ENCODE measurements around the gene ZFYVE28.

Gene ZFYVE28

DNA sequence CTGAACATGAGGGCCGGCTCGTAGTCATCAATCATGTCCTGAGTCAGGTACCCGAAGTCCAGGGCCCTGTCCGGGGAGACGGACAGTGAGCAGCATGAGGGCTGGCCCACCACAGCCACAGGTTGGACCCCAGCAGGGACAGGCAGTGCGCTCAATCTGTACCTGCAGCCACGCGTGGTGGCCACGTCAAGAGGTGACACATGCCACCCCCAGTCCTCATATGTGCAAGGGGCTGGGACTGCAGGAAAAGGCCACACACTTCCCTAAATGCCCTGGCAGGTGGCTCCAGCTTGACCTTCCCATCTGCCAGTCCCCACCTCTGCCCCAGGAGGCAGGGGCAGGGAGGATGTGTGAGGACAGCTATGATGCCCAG, 82.7 kb downstream of the ZFYVE28 start:
- no peak overlapping the region for H3K4me3 ChIP-seq (ENCODE audit: low read depth, low read length)

DNA sequence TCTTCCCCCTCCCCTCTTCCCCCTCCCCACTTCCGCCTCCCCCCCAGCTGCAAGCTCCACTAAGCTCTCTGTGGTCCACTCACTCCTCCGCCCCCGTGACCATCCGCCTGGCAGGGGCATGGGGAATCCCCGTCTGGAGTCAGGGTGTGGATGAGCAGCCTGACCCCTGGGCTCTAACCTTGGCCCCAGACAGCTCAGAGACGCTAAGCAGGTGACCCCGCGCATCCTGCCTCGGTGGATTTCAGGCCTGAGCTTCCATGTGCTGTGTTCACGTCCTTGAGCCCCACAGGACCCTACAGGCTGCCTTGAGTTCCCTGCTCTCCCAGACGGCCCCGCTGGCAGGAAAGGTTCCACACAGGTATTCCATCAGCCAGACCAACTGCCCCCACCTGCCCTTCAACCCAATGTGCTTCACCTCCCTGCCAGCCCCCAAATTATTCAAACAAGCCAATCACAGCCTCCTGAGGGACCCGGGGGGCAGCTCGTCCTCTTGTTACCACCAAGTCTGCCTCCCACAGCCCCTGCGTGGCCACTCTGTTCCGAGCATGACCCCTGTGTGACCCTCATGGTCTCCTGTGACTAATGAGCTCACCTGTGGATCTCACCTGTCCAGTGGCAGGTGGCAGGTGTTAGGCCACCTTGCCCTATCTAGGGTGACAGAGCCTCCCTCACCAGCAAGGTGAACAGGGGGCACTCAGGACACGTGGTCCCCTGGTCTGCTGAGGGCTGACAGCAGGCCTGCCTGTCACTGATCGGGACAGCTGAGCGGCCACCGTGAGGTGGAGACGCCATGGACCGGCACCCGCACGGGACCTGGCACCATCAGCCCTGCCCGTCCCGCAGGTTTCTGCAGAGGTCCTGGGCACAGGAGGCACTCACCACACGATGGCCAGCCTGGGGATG, 83.4 kb downstream of the ZFYVE28 start:
- H3K4me3 ChIP-seq (ENCODE audit: low read depth, low read length): no peak overlapping the region

DNA sequence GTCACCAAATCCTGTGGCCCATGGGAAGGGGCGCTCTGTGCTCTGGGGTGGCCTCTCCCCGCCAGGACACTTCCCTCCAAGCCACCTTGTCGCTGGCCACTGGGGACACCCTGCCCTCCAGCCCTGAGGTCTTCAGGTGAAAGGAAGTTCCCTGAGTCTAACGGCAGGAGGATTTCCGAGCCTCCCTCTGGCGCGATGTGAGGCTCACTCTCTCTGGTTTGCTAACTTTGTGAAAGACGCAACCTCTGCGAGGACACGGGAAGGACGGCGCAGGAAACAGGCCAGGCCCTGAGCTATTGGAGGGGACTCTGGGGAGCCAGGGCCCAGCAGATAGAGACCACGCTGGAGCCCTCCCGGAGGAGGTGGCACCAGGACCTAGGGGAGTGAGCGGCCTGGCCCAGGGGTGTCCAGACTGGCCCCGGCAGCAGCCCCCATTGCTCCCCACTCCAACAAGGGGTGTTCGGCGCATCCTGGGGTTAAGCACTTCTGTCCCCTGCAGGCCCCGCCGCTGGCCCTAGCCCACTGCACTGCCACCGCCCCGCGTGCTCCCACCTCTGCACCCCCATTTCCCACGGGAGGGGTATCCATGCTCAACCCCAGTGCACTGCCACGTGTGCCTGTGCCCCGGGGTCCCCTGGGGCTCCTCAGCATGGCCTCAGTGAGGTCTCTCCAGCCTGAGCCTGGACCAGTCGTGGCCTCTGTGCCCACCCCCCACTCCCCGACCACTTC, 84.4 kb downstream of the ZFYVE28 start:
- no peak overlapping the region for H3K4me3 ChIP-seq (ENCODE audit: low read depth, low read length)

DNA sequence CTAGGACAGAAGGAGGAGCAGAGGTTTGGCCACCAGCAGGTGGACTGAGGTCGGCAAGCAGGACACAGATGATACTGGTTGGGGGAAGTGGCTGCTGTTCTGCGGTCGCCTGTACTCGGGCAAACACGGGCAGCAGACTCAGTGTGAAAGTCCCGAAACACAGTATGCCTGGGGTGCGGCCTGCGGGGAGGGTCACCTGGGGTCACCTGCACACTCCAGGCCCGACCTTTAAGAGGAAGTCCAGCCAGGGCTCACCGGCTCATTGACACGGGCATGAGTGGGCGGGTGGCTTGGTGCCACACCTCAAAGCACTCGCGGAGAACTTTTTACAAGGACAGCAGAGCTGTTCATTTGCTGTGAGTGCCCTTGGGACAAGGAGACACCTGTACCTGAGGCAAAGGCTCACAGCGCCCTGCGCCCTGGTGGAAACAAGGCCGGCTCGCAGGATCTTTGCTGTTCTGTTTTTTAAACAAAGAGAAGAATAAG, 85.0 kb downstream of the ZFYVE28 start:
- no peak overlapping the region for H3K4me3 ChIP-seq (ENCODE audit: low read depth, low read length)

DNA sequence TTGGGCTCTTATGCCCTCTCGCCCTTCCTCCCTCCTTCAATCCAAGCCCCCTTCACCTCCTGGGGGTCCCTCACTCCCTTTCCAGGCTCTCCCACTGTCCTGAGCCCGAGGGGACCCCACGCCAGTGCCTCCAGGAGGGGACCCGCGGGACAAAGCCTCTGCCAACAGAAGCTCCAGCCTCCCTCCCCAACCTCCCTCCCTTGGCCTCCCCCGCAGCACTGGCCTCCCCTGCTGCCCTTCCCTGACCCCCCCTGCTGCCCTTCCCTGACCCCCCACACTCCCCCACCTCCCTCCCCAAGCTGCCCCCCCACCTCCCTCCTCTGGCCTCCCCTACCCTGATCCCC, 85.5 kb downstream of the ZFYVE28 start:
- H3K4me3 ChIP-seq (ENCODE audit: low read depth, low read length): no peak overlapping the region

DNA sequence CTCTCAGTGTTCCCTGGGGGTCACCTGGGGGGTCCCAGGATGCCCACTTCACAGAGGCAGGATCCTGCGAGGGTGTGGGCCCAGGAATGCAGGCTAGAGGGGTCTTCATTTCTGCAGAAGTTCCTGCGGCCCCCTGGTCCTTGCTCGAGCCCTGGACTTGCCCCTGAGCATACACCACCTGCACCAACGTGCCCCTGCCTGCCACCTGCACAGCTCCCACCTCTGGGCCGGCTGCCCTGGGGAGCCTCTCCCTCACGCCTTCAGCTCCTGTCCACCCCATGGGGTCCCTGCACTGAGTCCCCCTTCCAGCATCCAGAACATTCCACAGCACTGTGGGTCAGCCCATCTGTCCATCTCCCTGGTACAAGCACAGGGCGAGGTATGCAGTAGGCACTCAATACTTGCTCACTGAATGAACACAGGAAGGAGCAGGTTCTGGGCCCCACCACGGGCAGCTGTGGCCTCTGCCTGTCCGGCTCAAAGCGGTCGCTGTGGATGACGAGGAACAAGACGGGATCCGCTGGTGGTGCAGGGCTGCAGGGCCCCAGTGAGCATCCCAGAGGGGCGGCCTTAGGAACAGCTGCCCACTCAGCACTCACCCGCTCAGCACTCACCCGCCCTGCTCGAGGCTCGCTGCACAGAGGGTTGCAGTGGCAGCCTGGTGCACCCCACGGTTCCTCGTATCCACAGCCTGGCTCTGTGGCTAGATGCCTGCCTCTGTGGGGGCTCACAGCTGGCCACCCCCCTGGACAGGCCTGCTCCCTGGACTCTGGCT, 86.1 kb downstream of the ZFYVE28 start:
- no peak overlapping the region for H3K4me3 ChIP-seq (ENCODE audit: low read depth, low read length)

DNA sequence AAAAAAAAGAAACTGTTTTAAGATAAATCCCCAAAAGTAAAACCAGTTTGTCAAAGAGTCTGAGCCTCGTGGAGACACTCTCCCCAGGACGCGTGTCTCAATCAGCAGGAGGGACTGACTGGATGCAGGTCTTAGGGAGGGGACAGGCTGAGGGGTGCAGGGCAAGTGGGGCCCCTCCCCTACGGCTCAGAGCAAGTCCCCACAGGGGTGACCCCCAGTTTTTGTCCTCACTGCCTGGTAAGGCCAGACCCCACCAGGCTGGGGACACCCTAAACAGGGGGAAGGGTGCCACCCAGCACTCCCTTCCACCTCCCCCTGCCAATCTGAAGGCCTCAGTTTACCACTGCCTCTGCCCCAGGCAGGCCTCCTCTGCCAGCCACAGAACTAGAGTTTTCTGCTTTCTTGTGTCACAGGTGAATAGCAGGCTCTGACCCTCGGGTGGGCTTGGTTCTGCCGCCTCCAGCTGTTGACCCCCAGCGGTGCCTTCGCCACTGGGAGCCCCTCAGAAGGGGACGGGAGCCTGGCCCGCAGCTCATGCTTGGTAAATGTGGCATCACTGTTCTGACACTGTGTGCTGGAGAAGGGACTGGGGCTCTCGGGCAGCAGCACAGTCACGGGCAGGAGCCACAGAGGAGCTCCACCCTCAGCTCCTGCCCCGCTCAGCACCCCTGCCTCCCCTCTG, 86.8 kb downstream of the ZFYVE28 start:
- no peak overlapping the region for H3K4me3 ChIP-seq (ENCODE audit: low read depth, low read length)

DNA sequence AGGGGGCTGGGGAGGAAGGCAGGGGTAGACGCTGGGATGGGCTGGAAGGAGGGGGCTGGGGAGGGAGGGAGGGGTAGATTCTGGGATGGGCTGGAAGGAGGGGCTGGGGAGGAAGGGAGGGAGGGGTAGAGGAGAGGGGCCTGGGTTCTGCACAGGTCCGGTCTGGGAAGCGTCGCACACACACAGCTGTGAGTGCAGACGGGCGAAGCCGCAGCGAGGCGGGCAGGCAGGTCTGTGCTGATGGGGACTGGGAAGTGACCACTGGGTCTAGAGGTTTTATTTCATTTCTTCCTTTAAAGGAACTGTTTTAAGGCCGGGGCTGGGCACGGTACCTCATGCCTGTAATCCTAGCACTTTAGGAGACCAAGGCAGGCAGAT, 87.4 kb downstream of the ZFYVE28 start:
- no peak overlapping the region for H3K4me3 ChIP-seq (ENCODE audit: low read depth, low read length)

DNA sequence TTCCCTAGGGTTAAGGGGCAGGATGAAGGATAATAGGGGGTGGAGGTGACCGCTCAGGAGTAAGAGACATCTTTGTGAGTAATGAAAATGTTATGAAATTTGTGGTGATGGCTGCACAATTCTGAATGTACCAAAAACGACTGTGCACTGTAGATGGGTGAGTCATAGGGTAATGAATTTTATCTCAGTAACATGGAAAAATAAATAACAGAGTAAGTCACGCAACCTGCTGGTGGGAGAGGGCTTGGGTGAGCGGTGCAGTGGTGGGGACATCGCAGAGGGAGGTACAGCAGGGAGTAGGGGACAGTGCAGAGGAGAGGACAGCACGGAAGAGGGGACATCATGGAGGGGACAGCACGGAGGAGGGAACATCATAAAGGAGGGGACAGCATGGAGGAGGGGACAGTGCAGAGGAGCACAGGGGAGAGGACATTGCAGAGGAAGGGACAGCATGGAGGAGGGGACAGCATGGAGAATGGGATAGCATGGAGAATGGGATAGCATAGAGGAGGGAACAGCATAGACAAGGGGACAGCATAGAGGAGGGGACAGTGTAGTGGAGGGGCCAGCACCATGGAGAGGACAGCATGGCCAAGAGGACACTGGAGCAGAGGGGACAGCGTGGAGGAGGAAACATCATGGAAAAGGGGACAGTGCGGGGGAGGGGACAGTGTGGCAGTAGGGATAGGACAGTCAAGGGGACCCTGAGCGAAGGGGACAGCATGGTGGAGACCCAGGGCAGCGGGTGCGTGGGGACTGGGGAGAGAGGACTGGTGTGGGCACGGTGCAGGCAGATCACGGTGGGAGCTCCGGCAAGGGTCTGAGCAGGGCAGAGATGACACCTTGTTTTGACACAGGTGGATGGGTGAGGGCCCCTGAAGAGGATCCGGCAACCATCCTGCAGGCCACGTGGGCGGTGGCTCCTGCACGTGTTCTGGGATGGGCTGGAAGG, 88.1 kb downstream of the ZFYVE28 start:
- no peak overlapping the region for H3K4me3 ChIP-seq (ENCODE audit: low read depth, low read length)

DNA sequence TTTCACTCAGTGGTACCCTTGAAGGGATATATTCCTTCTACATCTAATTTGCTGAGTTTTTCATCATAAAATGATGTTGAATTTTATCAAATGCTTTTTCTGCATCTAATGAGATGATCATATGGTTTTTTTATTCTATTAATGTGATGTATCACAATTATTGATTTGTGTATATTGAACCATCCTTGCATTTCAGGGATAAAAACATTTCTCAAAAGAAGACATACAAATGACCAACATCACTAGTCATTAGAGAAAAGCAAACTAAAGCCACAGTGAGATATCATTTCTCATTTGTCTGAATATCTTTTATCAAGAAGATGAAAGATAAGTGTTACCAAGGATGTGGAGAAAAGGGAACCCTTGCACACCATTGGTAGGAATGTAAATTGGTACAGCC, 90.9 kb downstream of the ZFYVE28 start:
- H3K4me3 ChIP-seq (ENCODE audit: low read depth, low read length): no peak overlapping the region

DNA sequence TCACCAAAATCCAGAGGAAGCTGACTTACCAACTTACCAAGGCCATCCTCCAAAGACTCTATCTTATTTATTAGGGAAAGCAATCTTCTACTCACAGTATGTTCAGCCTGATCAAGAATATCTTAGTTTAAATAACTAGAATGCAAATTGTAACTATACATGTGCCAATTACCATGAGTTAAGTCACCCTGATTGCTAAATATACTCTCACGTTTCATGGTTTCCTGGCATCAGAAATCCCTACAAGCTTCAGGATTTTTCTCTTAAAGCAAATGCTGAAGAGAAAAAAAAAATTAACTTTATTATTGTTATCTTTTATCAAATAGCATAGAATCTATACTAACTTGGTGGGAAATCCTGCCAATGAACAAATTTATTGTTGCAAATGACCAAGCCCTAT, 93.6 kb downstream of the ZFYVE28 start:
- H3K4me3 ChIP-seq (ENCODE audit: low read depth, low read length): no peak overlapping the region

DNA sequence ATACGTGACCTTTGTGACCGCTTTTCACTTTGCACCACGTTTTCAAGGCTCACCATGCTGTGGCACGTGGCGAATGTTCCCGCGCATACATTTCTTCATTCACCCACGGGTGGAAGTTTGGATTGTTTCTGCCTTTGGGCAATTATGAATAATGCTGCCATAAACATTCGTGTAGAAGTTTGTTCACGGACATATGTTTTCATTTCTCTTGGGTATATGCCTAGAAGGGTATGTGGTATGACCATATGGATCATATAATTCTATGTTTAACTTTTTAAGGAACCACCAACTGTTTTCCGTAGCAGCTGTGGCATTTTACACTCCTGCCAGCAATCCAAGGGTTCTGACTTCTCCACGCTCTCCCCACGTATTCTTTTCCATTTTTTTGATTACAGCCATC, 95.6 kb downstream of the ZFYVE28 start:
- H3K4me3 ChIP-seq (ENCODE audit: low read depth, low read length): no peak overlapping the region

DNA sequence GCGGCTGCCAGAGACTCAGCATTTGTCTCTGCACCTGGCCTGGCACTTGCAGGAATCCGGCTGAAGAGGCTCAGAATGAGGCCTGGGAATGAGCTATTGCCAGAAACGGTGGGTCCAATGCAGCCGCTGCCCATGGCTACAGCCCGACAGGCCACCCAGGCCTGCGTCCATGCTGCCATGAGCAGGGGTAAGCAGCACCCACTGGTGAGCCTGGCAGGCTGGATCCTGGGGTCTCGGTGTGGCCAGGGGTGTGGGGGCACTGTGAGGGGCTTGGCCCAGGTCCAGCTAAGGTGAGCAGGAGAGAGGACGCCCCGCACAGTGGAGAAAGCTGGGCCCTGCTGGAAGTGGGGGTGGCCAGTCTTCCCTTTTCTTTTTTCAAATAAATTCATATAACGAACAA, 96.2 kb downstream of the ZFYVE28 start:
- H3K4me3 ChIP-seq (ENCODE audit: low read depth, low read length): no peak overlapping the region

DNA sequence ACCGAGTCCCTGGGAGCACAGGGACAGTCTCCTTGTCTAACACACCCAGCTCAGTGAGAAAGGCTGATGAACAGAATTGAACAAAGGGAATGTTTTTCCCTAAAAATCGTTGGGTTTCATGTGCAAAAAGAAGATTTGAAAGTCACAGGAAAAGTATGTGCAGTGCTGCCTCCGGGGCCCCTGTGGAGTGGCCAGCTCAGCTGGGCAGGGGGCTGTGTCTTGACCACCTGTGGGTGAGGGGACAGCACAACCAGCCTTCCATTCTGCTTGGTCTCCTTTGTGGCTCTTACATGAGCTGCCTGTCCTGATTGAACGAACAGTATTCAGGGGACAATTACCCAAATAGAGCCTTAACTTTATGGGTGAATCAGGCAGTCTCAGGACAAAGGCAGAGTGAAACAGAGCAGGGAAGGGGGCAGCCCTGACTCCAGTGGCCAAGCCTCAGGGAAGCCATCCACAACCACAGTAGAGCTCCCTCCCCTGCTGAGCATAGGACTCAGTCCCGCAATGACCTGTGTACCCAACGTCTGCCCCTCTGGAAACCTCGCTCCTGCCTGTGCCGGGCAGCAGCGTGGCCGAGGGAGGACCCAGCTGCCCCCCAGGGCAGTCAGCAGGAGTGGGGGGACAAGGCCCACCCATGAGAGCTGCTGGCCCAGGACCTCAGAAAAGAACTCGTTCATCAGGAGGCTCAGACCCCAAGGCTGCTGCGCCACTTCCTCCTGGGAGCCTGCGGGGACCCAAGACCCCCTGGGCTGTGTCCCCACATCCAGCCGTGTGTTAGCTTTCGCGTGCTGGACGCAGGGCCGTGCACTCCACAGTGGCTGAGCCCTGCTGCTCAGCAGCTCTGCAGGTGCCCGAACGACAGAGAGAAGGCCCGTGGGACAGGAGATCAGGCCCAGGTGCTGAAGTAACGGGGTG, 96.9 kb downstream of the ZFYVE28 start:
- H3K4me3 ChIP-seq (ENCODE audit: low read depth, low read length): no peak overlapping the region

DNA sequence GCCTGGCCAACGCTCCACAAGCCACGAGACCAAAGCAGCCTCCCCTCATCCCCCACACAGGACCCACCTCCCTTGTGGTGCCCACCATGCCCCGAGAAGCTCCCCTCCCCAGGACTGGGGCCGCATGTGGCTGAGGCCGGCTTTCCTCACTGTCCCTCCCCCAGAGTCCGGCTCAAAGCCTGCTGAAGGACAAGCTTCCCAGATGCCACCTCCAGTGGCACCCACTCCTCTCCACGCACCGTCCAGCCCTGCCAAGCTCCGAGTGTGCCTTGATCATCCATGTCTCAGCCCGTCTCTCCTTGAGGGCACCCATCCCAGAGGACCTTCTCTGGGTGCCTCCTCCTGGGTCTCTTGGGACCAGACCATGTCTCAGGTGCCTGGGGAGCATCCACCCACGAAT, 97.7 kb downstream of the ZFYVE28 start:
- no peak overlapping the region for H3K4me3 ChIP-seq (ENCODE audit: low read depth, low read length)

DNA sequence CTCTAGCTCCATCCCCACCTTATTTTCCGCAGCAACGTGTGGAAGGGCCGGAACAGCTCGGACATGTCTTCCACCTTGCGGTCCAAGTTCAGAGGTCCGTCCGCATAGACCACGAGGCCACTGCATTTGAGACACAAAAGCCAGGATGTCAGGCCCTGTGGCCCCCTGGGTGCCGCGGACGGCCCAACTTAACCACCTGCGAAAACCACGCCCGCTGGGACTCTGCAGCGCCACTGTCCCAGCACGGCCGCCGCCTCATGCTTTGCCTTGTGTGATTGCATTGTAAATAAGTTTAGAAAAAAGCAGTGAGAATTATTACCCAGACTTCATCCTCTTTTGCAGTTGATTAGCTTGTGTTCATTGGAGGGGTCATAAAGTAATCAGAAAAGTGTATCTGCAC, 98.3 kb downstream of the ZFYVE28 start:
- no peak overlapping the region for H3K4me3 ChIP-seq (ENCODE audit: low read depth, low read length)

DNA sequence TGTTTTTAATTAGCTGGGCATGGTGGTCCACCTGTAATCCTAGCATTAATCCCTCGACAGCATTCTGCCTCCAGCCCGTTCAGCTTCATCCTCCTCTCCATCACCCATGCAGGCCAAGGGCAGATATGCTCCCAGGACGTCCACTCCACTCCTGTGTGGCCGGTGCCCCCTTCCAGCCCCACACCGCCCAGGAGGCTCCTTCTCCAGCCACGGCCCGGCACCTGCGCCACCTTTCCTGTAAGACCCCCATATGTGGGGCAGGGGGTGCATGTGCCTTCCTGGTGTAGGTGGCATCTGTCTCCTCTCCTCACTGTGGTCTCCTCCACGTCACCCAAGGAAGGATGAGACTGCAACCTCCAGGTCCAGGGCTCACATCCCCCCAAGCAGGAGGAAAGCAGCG, 99.6 kb downstream of the ZFYVE28 start:
- H3K4me3 ChIP-seq (ENCODE audit: low read depth, low read length): no peak overlapping the region

DNA sequence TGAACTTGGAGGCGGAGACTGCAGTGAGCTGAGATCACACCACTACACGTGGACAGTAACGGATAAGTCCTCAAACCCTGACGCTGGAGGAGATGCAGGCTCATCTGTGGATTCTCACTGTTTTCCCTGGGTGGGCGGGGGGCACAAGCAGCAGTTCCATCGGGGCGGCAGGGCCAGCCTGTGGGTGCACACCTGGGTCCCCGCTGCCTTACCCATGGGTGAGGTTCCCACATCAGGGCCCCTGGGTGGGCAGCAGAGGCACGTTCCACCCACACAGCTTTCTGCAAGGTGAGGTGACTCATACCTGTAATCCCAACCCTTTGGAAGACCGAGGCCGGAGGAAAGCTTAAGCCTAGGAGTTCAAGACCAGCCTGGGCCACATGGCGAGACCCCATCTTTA, 100.0 kb downstream of the ZFYVE28 start:
- no peak overlapping the region for H3K4me3 ChIP-seq (ENCODE audit: low read depth, low read length)

DNA sequence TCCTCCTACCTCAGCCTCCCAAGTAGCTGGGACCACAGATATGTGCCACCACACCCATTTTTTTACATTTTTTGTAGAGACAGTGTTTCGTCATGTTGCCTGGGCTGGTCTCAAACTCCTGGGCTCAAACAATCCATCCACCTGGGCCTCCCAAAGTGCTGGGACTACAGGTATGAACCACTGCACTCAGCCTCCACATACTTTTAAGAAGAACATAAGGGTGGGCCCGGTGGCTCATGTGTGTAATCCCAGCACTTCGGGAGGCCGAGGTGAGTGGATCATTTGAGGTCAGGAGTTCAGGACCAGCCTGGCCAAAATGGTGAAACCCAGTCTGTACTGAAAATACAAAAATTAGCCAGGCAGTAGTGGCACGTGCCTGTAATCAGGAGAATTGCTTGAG, 105.1 kb downstream of the ZFYVE28 start:
- H3K4me3 ChIP-seq (ENCODE audit: low read depth, low read length): no peak overlapping the region
